Measurements from ENCODE around the gene PRMT1.
A peak's percentile ranks its signal among the peaks of the same experiment; 100 is the strongest.

The PRMT1 gene

GRCh38 chr19:49688531-49689132 lies 11.6 kb downstream of the PRMT1 start:
- DNase-seq (ENCODE audit: low read depth in 2 of 2): no peak

GRCh38 chr19:49689133-49690078 lies 12.3 kb downstream of the PRMT1 start, which contains the start of gene ADM5:
TSS of gene ADM5 (plus strand) at chr19:49689594. CDS start at chr19:49689838, 244 bp downstream.
- DNase-seq (ENCODE audit: low read depth in 2 of 2): no peak

GRCh38 chr19:49690079-49690655 lies 13.1 kb downstream of the PRMT1 start:
- no peak for DNase-seq (ENCODE audit: low read depth in 2 of 2)

GRCh38 chr19:49690656-49691242 lies 13.7 kb downstream of the PRMT1 start, which contains the start of gene CPT1C:
TSS of gene CPT1C (plus strand) at chr19:49691116. CDS start at chr19:49692253, 1,137 bp downstream.
- DNase-seq (ENCODE audit: low read depth in 2 of 2): peak; percentile 69 to 71

GRCh38 chr19:49691243-49692146 lies 14.4 kb downstream of the PRMT1 start:
- DNase-seq (ENCODE audit: low read depth in 2 of 2): peak; percentile 66 to 67

GRCh38 chr19:49692147-49692506 lies 15.1 kb downstream of the PRMT1 start:
- DNase-seq (ENCODE audit: low read depth in 2 of 2): no peak

GRCh38 chr19:49696115-49696514 lies 19.0 kb downstream of the PRMT1 start:
- DNase-seq (ENCODE audit: low read depth in 2 of 2): no peak

- DNase-seq (ENCODE audit: low read depth in 2 of 2): no peak
These were observed 19.8 kb downstream of the PRMT1 start for GRCh38 chr19:49696865-49697264.

- DNase-seq (ENCODE audit: low read depth in 2 of 2): no peak
These were observed 22.3 kb downstream of the PRMT1 start for GRCh38 chr19:49699364-49699763.

- DNase-seq (ENCODE audit: low read depth in 2 of 2): no peak
These were observed 23.5 kb downstream of the PRMT1 start for GRCh38 chr19:49700563-49700962.

GRCh38 chr19:49701271-49701786 lies 24.3 kb downstream of the PRMT1 start:
- DNase-seq (ENCODE audit: low read depth in 2 of 2): no peak

- DNase-seq (ENCODE audit: low read depth in 2 of 2): no peak
These were observed 28.0 kb downstream of the PRMT1 start for GRCh38 chr19:49704888-49705642.

- DNase-seq (ENCODE audit: low read depth in 2 of 2): no peak
These were observed 28.8 kb downstream of the PRMT1 start for GRCh38 chr19:49705919-49706318.

GRCh38 chr19:49710372-49710951 lies 33.4 kb downstream of the PRMT1 start:
- no peak for DNase-seq (ENCODE audit: low read depth in 2 of 2)

- DNase-seq (ENCODE audit: low read depth in 2 of 2): no peak
These were observed 35.4 kb downstream of the PRMT1 start for GRCh38 chr19:49712397-49712859.

- no peak for DNase-seq (ENCODE audit: low read depth in 2 of 2)
These were observed 36.3 kb downstream of the PRMT1 start for GRCh38 chr19:49713236-49713845.

GRCh38 chr19:49716154-49716553 lies 39.1 kb downstream of the PRMT1 start:
- DNase-seq (ENCODE audit: low read depth in 2 of 2): no peak

GRCh38 chr19:49718511-49718910 lies 41.4 kb downstream of the PRMT1 start:
- DNase-seq (ENCODE audit: low read depth in 2 of 2): no peak

GRCh38 chr19:49718991-49719390 lies 41.9 kb downstream of the PRMT1 start:
- DNase-seq (ENCODE audit: low read depth in 2 of 2): no peak

Measured in fibroblast of skin of left quadriceps (primary cell).